Liver (tissue), 9 donors: Measurements from ENCODE around the gene LRRC25. TPM values are rescaled to one million over a fixed set of nuclear protein-coding genes. Genes with fewer than 3 reads are reported as not detected.

Experiments used
- DNase-seq: peaks from one replicate; pipeline ENCODE4 v3.0.0-alpha.2; 2017; ENCODE audit warnings: low spot score
- H3K27ac ChIP-seq, 2 donors: one replicate each; pipeline ENCODE4 v1.7.0; 2013; ENCODE audit warnings: inconsistent platforms in 2 of 2, low read length in 2 of 2, control low read depth in 1 of 2, low read depth in 1 of 2, mild to moderate bottlenecking in 1 of 2
- H3K27me3 ChIP-seq, 4 donors: one replicate each; pipeline versions ENCODE4 v1.6.1 to v1.7.0; 2013; ENCODE audit warnings: low read length in 3 of 4, inconsistent platforms in 1 of 4, mild to moderate bottlenecking in 1 of 4, moderate library complexity in 1 of 4; ENCODE audit not compliant: control insufficient read depth in 4 of 4, insufficient read depth in 4 of 4
- H3K36me3 ChIP-seq, 4 donors: one replicate each; pipeline versions ENCODE4 v1.6.1 to v1.7.0; 2013; ENCODE audit warnings: low read length in 3 of 4, mild to moderate bottlenecking in 3 of 4, low read depth in 1 of 4, moderate library complexity in 1 of 4; ENCODE audit not compliant: control insufficient read depth in 4 of 4, insufficient read depth in 3 of 4
- H3K4me1 ChIP-seq, 4 donors: one replicate each; pipeline versions ENCODE4 v1.6.1 to v1.7.0; 2013; ENCODE audit warnings: low read length in 3 of 4, mild to moderate bottlenecking in 3 of 4, moderate library complexity in 1 of 4; ENCODE audit not compliant: control insufficient read depth in 4 of 4, insufficient read depth in 4 of 4
- H3K4me3 ChIP-seq, 3 donors: one replicate each; pipeline versions ENCODE4 v1.6.1 to v1.7.0; 2013; ENCODE audit warnings: low read length in 3 of 3, control low read depth in 1 of 3, low read depth in 1 of 3, mild to moderate bottlenecking in 1 of 3
- H3K9ac ChIP-seq, 2 donors: one replicate each; pipeline ENCODE4 v1.7.0; 2013; ENCODE audit warnings: low read length in 2 of 2, mild to moderate bottlenecking in 2 of 2, moderate library complexity in 2 of 2, control low read depth in 1 of 2, low read depth in 1 of 2
- H3K9me3 ChIP-seq, 4 donors: one replicate each; pipeline versions ENCODE4 v1.6.1 to v1.7.0; 2013; ENCODE audit warnings: low read length in 3 of 4; ENCODE audit not compliant: control insufficient read depth in 4 of 4
- EGR1 ChIP-seq, 2 donors: IDR thresholded peaks; 2 replicates each; pipeline ENCODE4 v1.6.1; 2016 to 2018; ENCODE audit warnings: antibody characterized with exemption in 2 of 2, low read depth in 2 of 2
- FOXA1 ChIP-seq: IDR thresholded peaks from 2 replicates; pipeline ENCODE4 v1.6.1; 2016; ENCODE audit warnings: antibody characterized with exemption
- FOXA2 ChIP-seq: IDR thresholded peaks from 2 replicates; pipeline ENCODE4 v1.6.1; 2016; ENCODE audit warnings: antibody characterized with exemption
- GABPA ChIP-seq, 2 donors: IDR thresholded peaks in 1 of 2; conservative IDR thresholded peaks in 1 of 2; 2 replicates each; pipeline ENCODE4 v1.6.1; 2016; ENCODE audit warnings: antibody characterized with exemption in 2 of 2, mild to moderate bottlenecking in 1 of 2, moderate library complexity in 1 of 2
- HNF4A ChIP-seq, 2 donors: conservative IDR thresholded peaks; 2 replicates each; pipeline ENCODE4 v1.6.1; 2016; ENCODE audit warnings: antibody characterized with exemption in 2 of 2, mild to moderate bottlenecking in 2 of 2
- HNF4G ChIP-seq: IDR thresholded peaks from 2 replicates; pipeline ENCODE4 v1.6.1; 2016; ENCODE audit warnings: antibody characterized with exemption
- JUND ChIP-seq, 2 donors: IDR thresholded peaks; 2 replicates each; pipeline ENCODE4 v1.6.1; 2016; ENCODE audit warnings: antibody characterized with exemption in 2 of 2
- NR2F2 ChIP-seq: IDR thresholded peaks from 2 replicates; pipeline ENCODE4 v1.6.1; 2016; ENCODE audit warnings: antibody characterized with exemption
- RAD21 ChIP-seq, 2 donors: IDR thresholded peaks; 2 replicates each; pipeline ENCODE4 v1.6.1; 2016; ENCODE audit warnings: antibody characterized with exemption in 2 of 2, mild to moderate bottlenecking in 2 of 2
- RXRA ChIP-seq, 2 donors: IDR thresholded peaks; 2 replicates each; pipeline ENCODE4 v1.6.1; 2017 to 2018; ENCODE audit warnings: antibody characterized with exemption in 2 of 2, mild to moderate bottlenecking in 1 of 2
- SP1 ChIP-seq: IDR thresholded peaks from 2 replicates; pipeline ENCODE4 v1.6.1; 2018; ENCODE audit warnings: antibody characterized with exemption, mild to moderate bottlenecking
- TAF1 ChIP-seq: conservative IDR thresholded peaks from 2 replicates; pipeline ENCODE4 v1.6.1; 2016; ENCODE audit warnings: antibody characterized with exemption, mild to moderate bottlenecking
- YY1 ChIP-seq: IDR thresholded peaks from 2 replicates; pipeline ENCODE4 v1.6.1; 2016; ENCODE audit warnings: antibody characterized with exemption, mild to moderate bottlenecking
- WGBS: extraction: QIAGEN DNeasy Blood & Tissue Kit; methylation state at CpG from one replicate; pipeline ENCODE4 v1.1.7; 2013; 5-methylcytosine and 5-hydroxymethylcytosine counted together
- polyA plus RNA-seq, 2 donors: library from polyadenylated mRNA; stranded (reverse) in 1 of 2; unstranded in 1 of 2; fragments of 200-250 nt in 1 of 2; fragments of >200 nt in 1 of 2; fragmentation: Nextera tagmentation in 1 of 2; extraction: Ambion mirVana in 1 of 2; gene quantifications; one replicate each; pipeline versions ENCODE4 v1.2.1 to v1.2.3, GENCODE V29; 2013 to 2015
- total RNA-seq, 2 donors: library from RNA; depleted of rRNA; stranded (reverse); fragments of >200 nt; gene quantifications; one replicate each; pipeline ENCODE4 v1.2.3, GENCODE V29; 2014
- TF ChIP-seq, protein P1 (sequence below): IDR thresholded peaks from 2 replicates; pipeline ENCODE4 v1.6.1; 2016; ENCODE audit warnings: antibody characterized with exemption
- TF ChIP-seq, protein P2 (sequence below): IDR thresholded peaks from 2 replicates; pipeline ENCODE4 v1.6.1; 2016; ENCODE audit warnings: antibody characterized with exemption, mild to moderate bottlenecking
- TF ChIP-seq, protein P3 (sequence below): IDR thresholded peaks from 2 replicates; pipeline ENCODE4 v1.6.1; 2016; ENCODE audit warnings: antibody characterized with exemption
- TF ChIP-seq, protein P4 (sequence below): fragments of 150-350 bp; IDR thresholded peaks from 2 replicates; pipeline ENCODE4 v1.5.1; 2017; ENCODE audit warnings: improper control_type of control experiment, low read depth, low read length; ENCODE audit not compliant: missing input control
- TF ChIP-seq, protein P5 (sequence below): IDR thresholded peaks from 2 replicates; pipeline ENCODE4 v1.6.1; 2016; ENCODE audit warnings: antibody characterized with exemption
- donor health status: healthy.
- donor health status: healthy.
- donor health status: healthy.
- donor health status: healthy.
- donor health status: healthy.

LRRC25 gene
- total and polyA plus RNA-seq, 4 donors: 2.3 to 13.4 (median 6.9) TPM

DNA sequence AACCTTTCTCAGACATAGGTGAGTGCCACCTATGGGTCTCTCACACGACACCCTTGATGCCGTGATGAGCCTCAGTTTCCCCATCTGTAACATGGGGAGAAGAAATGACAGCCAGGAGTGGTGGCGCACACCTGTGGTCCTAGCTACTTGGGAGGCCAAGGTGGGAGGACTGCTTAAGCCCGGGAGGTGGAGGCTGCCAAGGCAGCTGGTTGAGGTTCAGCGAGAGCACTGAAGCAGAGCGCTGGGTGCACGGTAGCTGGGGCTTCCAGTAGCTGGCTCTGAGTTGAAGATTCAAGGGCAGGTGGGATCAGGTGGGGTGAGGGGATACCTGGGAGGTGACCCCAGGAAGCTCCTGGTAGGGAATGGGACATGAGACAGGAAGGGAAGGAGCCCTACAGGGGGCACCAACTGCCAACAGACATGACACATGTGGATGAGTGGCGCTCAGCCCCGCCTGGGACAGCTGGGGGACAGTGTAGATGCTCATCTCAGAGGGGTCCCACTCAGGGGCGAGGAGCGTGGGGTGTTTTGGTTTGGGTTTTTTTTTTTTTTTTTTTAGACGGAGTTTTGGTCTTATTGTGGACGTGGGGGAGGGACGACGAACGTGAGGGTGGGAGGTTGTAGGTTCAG is 15.3 kb upstream of the LRRC25 start:
- no peak for TF ChIP-seq HNF4G
- TF ChIP-seq EGR1 (IDR thresholded peaks at IDR 0.05; ENCODE audit: low read depth in 2 of 2): no peak
- no peak for TF ChIP-seq TAF1
- no peak for TF ChIP-seq FOXA2
- TF ChIP-seq, protein P1, sequence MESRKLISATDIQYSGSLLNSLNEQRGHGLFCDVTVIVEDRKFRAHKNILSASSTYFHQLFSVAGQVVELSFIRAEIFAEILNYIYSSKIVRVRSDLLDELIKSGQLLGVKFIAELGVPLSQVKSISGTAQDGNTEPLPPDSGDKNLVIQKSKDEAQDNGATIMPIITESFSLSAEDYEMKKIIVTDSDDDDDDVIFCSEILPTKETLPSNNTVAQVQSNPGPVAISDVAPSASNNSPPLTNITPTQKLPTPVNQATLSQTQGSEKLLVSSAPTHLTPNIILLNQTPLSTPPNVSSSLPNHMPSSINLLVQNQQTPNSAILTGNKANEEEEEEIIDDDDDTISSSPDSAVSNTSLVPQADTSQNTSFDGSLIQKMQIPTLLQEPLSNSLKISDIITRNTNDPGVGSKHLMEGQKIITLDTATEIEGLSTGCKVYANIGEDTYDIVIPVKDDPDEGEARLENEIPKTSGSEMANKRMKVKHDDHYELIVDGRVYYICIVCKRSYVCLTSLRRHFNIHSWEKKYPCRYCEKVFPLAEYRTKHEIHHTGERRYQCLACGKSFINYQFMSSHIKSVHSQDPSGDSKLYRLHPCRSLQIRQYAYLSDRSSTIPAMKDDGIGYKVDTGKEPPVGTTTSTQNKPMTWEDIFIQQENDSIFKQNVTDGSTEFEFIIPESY: no peak
- TF ChIP-seq, protein P2, sequence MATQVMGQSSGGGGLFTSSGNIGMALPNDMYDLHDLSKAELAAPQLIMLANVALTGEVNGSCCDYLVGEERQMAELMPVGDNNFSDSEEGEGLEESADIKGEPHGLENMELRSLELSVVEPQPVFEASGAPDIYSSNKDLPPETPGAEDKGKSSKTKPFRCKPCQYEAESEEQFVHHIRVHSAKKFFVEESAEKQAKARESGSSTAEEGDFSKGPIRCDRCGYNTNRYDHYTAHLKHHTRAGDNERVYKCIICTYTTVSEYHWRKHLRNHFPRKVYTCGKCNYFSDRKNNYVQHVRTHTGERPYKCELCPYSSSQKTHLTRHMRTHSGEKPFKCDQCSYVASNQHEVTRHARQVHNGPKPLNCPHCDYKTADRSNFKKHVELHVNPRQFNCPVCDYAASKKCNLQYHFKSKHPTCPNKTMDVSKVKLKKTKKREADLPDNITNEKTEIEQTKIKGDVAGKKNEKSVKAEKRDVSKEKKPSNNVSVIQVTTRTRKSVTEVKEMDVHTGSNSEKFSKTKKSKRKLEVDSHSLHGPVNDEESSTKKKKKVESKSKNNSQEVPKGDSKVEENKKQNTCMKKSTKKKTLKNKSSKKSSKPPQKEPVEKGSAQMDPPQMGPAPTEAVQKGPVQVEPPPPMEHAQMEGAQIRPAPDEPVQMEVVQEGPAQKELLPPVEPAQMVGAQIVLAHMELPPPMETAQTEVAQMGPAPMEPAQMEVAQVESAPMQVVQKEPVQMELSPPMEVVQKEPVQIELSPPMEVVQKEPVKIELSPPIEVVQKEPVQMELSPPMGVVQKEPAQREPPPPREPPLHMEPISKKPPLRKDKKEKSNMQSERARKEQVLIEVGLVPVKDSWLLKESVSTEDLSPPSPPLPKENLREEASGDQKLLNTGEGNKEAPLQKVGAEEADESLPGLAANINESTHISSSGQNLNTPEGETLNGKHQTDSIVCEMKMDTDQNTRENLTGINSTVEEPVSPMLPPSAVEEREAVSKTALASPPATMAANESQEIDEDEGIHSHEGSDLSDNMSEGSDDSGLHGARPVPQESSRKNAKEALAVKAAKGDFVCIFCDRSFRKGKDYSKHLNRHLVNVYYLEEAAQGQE: no peak
- no peak for TF ChIP-seq SP1
- TF ChIP-seq, protein P3, sequence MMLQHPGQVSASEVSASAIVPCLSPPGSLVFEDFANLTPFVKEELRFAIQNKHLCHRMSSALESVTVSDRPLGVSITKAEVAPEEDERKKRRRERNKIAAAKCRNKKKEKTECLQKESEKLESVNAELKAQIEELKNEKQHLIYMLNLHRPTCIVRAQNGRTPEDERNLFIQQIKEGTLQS: no peak
- TF ChIP-seq YY1: no peak
- TF ChIP-seq RXRA (IDR thresholded peaks at IDR 0.05): no peak
- no peak for TF ChIP-seq HNF4A (conservative IDR thresholded peaks at IDR 0.05)
- TF ChIP-seq, protein P4, sequence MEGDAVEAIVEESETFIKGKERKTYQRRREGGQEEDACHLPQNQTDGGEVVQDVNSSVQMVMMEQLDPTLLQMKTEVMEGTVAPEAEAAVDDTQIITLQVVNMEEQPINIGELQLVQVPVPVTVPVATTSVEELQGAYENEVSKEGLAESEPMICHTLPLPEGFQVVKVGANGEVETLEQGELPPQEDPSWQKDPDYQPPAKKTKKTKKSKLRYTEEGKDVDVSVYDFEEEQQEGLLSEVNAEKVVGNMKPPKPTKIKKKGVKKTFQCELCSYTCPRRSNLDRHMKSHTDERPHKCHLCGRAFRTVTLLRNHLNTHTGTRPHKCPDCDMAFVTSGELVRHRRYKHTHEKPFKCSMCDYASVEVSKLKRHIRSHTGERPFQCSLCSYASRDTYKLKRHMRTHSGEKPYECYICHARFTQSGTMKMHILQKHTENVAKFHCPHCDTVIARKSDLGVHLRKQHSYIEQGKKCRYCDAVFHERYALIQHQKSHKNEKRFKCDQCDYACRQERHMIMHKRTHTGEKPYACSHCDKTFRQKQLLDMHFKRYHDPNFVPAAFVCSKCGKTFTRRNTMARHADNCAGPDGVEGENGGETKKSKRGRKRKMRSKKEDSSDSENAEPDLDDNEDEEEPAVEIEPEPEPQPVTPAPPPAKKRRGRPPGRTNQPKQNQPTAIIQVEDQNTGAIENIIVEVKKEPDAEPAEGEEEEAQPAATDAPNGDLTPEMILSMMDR: no peak
- Histone ChIP-seq H3K9ac (no peak overlapping the region), H3K4me1 (peaks cover 6 to 27% (median 18%) of the 10 kb centered on the region in 4 donors), H3K4me3 (no peak overlapping the region), H3K27ac (no peak overlapping the region), H3K9me3 (no peaks in the 10 kb centered on the region), H3K27me3 (no peaks in the 10 kb centered on the region), H3K36me3 (no peaks in the 10 kb centered on the region)
- 80% methylated on average over 16 of the region's 16 CpGs for WGBS
- DNase-seq: no peak

DNA sequence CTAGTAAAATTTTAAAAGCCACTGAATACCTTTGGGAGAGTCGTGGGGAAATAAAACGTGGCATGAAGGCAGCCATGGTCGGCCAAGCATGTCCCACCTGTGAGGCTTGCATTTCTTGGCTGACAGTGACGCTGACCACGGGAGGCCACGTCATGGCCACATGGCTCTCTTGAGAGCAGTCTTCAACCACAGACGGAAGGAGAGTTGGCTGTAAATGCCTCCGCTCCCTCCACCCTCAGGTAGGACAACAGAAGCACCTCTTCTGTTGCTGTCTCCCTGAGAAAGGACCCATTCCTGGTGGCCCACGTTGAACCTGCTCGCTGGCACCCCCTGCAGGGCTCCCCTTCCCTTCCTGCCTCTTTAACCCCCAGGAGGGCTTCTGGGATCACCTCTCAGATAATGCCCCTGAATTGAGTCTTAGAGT is 10.6 kb upstream of the LRRC25 start:
- Histone ChIP-seq H3K9ac (no peak overlapping the region), H3K27me3 (no peaks in the 10 kb centered on the region), H3K27ac (no peak overlapping the region), H3K9me3 (no peaks in the 10 kb centered on the region), H3K4me1 (no peaks in the 10 kb centered on the region), H3K4me3 (no peak overlapping the region), H3K36me3 (no peaks in the 10 kb centered on the region)
- peak; percentile 74 for DNase-seq
- 63% methylated on average over 10 of the region's 10 CpGs for WGBS
- no peak for TF ChIP-seq FOXA2
- no peak for TF ChIP-seq GABPA (IDR thresholded peaks at IDR 0.05 in 1 of 2, conservative IDR thresholded peaks at IDR 0.05 in 1 of 2)
- TF ChIP-seq JUND (IDR thresholded peaks at IDR 0.05): no peak
- no peak for TF ChIP-seq EGR1 (IDR thresholded peaks at IDR 0.05; ENCODE audit: low read depth in 2 of 2)
- no peak for TF ChIP-seq HNF4A (conservative IDR thresholded peaks at IDR 0.05)
- peak; percentile 64 to 79 for TF ChIP-seq RAD21 (IDR thresholded peaks at IDR 0.05)
- TF ChIP-seq SP1: no peak
- TF ChIP-seq, protein P2: no peak
- TF ChIP-seq NR2F2: no peak
- no peak for TF ChIP-seq TAF1
- TF ChIP-seq, protein P4: peak; percentile 48
- TF ChIP-seq, protein P5, sequence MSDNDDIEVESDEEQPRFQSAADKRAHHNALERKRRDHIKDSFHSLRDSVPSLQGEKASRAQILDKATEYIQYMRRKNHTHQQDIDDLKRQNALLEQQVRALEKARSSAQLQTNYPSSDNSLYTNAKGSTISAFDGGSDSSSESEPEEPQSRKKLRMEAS: no peak
- no peak for TF ChIP-seq HNF4G
- TF ChIP-seq FOXA1: no peak
- no peak for TF ChIP-seq YY1
